ENCODE measurements around the gene PROM1. TPM values are rescaled to one million over a fixed set of nuclear protein-coding genes. Genes with fewer than 3 reads are reported as not detected.

Gene PROM1
- total RNA-seq, 6 donors from 2014 or later, result 1.6 to 43.6 (median 4.3) TPM

GRCh38 chr4:16029886-16030285, 53.9 kb downstream of the PROM1 start:
- DNase-seq, result no peak
- no peak overlapping the region for H3K4me3 ChIP-seq
- WGBS, 2 donors, result 58 to 77% methylated on average over 1 of the region's 1 CpG
- H3K9me3 ChIP-seq, result no peaks in the 10 kb centered on the region
- TF ChIP-seq POLR2AphosphoS5 (IDR thresholded peaks at IDR 0.05) (no peak), EP300 (IDR thresholded peaks at IDR 0.05) (no peak), CTCF (IDR thresholded peaks at IDR 0.05) (no peak), POLR2A (IDR thresholded peaks at IDR 0.05) (no peak)
- ATAC-seq (ENCODE audit: low FRiP score in 2 of 2), result no peak
- H3K4me1 ChIP-seq, result peaks cover 0 to 10% (median 6%) of the 10 kb centered on the region in 4 donors
- H3K36me3 ChIP-seq, result no peaks in the 10 kb centered on the region
- H3K27ac ChIP-seq, result no peak overlapping the region
- H3K27me3 ChIP-seq, result no peaks in the 10 kb centered on the region

GRCh38 chr4:16029262-16029661, 54.6 kb downstream of the PROM1 start:
- DNase-seq, result no peak
- Histone ChIP-seq H3K27ac (no peak overlapping the region), H3K4me1 (peaks cover 0 to 10% (median 4%) of the 10 kb centered on the region in 4 donors), H3K9me3 (no peaks in the 10 kb centered on the region), H3K36me3 (no peaks in the 10 kb centered on the region), H3K4me3 (no peak overlapping the region), H3K27me3 (no peaks in the 10 kb centered on the region)
- ATAC-seq (ENCODE audit: low FRiP score in 2 of 2), result no peak
- 55 to 67% methylated on average over 4 of the region's 4 CpGs for WGBS, 2 donors
- TF ChIP-seq POLR2AphosphoS5 (IDR thresholded peaks at IDR 0.05) (no peak), EP300 (IDR thresholded peaks at IDR 0.05) (no peak), CTCF (IDR thresholded peaks at IDR 0.05) (no peak), POLR2A (IDR thresholded peaks at IDR 0.05) (no peak)

- H3K4me1 ChIP-seq, result peaks cover 0 to 10% (median 2%) of the 10 kb centered on the region in 4 donors
- H3K9me3 ChIP-seq, result no peaks in the 10 kb centered on the region
- H3K4me3 ChIP-seq, result no peak overlapping the region
- H3K36me3 ChIP-seq, result no peaks in the 10 kb centered on the region
- DNase-seq, result no peak
- no peaks in the 10 kb centered on the region for H3K27me3 ChIP-seq
- no peak for ATAC-seq (ENCODE audit: low FRiP score in 2 of 2)
- TF ChIP-seq POLR2AphosphoS5 (IDR thresholded peaks at IDR 0.05) (no peak), POLR2A (IDR thresholded peaks at IDR 0.05) (no peak), EP300 (IDR thresholded peaks at IDR 0.05) (no peak)
- WGBS, 2 donors, result 86 to 87% methylated on average over 4 of the region's 4 CpGs
- H3K27ac ChIP-seq, result no peak overlapping the region
Measured at GRCh38 chr4:16027626-16028025, 56.2 kb downstream of the PROM1 start.

GRCh38 chr4:16027114-16027513, 56.7 kb downstream of the PROM1 start:
- Histone ChIP-seq H3K27ac (no peak overlapping the region), H3K4me1 (peaks cover 0 to 8% (median 2%) of the 10 kb centered on the region in 4 donors), H3K4me3 (no peak overlapping the region), H3K36me3 (no peaks in the 10 kb centered on the region), H3K27me3 (no peaks in the 10 kb centered on the region), H3K9me3 (no peaks in the 10 kb centered on the region)
- WGBS, 2 donors, result 77 to 85% methylated on average over 2 of the region's 2 CpGs
- ATAC-seq (ENCODE audit: low FRiP score in 2 of 2) (no peak), DNase-seq (no peak)
- TF ChIP-seq POLR2A (IDR thresholded peaks at IDR 0.05), result no peak
- TF ChIP-seq CTCF (IDR thresholded peaks at IDR 0.05), result no peak
- TF ChIP-seq POLR2AphosphoS5 (IDR thresholded peaks at IDR 0.05), result no peak
- TF ChIP-seq EP300 (IDR thresholded peaks at IDR 0.05), result no peak

- no peaks in the 10 kb centered on the region for H3K9me3 ChIP-seq
- no peaks in the 10 kb centered on the region for H3K27me3 ChIP-seq
- 37 to 38% methylated on average over 5 of the region's 5 CpGs for WGBS, 2 donors
- no peak overlapping the region for H3K4me3 ChIP-seq
- peak; percentile 56 to 81 (median 70) for TF ChIP-seq CTCF (IDR thresholded peaks at IDR 0.05)
- TF ChIP-seq EP300 (IDR thresholded peaks at IDR 0.05), result no peak
- H3K27ac ChIP-seq, result no peak overlapping the region
- ATAC-seq (ENCODE audit: low FRiP score in 2 of 2) (peak in 1 of 2 donors; percentile 64), DNase-seq (no peak)
- peaks cover 0 to 4% (median 1%) of the 10 kb centered on the region in 4 donors for H3K4me1 ChIP-seq
- H3K36me3 ChIP-seq, result no peaks in the 10 kb centered on the region
Measured at GRCh38 chr4:16026160-16026761, 57.6 kb downstream of the PROM1 start.
